NCI-H1105 (cell line): ENCODE measurements around the gene CPNE4.
A peak's percentile ranks its signal among the peaks of the same experiment; 100 is the strongest.
"Not testable (repeated sequence)": the region's sequence is repeated elsewhere in the genome, so short reads cannot be mapped to it uniquely, and the experiment has no call there.

Experiments used
- DNase-seq: peaks from one replicate; lab custom pipeline; 2025; lab: John Stamatoyannopoulos, UW

The CPNE4 gene

DNA sequence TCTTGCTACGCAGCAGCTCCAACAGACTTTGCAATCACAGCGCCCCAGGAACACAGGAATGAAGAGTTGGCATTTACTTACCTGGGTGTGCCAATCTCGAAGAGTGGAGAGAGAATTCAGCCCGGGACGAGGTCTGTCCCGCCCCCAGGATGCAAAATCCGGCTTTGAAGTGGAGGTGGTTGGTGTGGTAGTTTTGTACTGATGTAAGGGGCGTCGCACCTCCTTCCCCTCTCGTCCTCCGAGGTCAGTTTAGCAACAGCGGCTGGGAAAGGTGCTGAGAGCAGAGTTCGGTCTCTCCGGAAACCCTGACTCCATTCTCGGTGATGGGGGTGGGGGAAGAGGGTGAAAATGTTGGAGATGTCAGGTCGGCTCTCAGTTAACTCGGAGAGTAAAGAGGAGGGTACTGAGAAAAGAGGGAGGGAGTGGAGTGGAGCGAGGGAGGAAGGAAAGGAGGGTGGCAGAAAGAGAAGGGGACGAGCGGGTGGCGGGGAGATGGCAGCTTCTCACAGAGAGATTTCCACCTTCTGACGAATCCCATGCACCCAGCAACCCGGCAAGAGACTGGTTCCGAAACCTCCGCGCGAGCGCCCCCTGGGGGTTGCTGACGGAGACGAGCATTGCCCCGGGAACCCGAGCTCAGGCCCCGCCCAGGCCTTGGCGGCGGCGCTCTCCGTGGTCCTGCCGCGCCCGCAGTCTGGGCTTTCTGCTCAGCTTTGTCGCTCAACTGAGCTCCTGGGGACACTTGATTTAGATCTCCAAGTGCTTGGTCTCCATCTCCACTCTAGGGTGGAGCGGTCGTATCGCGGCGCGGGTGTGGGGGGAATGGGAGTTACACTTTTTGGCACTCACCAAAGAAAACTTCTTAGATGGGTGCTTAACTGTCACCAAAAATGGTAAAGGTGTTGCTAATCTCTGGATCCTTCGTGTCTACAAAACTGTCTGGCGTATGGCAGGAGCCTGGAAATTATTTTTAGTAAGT, at the start of gene CPNE4:
Gene CPNE4 (minus strand): TSS at position 529 of the 979 bp plus-strand sequence.
- peak; percentile 95 for DNase-seq

DNA sequence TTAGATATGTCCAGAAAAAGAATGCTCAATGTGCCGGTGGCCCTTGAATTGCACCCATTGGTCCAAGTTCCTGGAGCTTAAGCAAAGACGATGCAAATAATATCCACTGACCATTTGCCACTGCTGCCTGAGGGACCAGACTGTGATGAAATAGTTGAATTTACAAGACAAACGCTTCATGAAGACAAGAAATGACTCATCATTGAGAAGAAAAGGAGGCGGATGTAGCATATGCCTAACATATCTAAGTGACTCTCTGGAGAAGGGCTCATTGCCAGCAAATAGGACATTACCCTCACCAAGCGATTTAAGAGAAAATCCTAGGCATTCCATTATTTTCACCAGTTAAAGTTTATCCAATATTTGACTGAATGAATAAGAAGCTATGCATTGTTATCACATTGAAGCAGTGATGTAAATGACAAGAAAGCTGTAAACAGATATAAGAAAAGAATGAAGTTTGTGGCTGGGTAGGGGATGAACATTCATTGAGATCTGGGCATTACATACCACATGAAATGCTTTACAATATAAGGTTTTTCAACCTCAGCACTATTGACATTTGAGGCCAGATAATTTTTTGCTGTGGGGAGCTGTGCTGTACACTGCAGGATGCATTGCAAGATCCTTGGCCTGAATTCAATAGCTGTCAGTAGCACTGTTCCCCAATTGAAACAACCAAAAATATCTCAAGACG, 48.9 kb upstream of the CPNE4 start:
- DNase-seq, result no peak

DNA sequence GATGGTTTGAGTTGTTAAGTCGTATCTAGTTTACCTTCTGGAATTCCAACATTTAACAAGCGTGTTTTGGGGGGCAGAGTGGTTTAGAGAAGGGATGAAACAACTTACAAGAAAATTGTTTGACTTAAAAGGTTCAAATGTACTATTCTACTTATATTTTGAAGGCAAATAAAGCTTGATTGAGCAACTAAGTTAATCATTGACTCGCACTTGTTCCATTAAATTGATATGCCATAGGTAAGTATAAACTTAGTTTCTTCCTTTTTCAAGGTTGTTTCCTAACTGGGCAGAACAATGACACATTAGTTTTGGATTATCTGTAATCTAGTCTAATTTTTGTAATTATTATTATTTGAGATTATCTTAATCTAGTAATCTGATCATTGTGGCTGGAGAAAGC, 48.3 kb upstream of the CPNE4 start:
- no peak for DNase-seq

DNA sequence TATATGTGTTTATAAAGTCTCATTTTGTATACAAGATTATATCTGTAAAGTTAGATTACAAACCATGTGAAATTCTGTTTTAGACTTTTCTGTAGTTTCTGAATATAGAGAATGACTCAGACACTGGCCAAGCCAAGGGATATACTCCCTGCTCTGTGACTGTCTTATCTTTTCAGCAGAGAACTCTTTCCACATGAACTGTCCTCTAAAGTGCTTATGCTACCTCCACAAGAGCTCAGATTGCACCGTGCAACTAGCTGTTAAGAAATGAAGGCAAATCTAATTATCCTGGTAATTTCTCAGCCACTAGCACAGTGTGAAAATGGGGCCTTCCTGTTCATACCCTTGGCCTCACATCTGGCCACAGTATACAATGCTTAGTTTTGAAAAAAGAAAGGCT, 44.3 kb upstream of the CPNE4 start:
- no peak for DNase-seq

DNA sequence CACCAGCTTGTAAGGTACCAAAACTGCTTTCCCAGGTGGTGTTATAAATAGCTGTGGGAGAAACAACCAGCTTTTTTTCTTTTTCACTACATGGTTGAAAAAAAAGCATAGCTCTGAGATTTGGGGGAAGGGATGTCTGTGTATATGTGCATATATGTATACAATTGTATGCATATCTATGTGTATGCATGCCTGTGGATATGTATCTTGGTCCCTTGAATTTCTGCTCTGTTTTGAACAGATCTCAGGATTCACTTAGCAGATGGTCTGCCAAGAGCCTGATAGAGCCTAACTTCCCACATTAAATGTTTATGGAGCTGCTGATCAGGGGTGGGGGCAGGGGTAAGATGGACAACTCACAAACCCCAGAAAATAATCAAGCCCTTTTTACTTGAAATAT, 39.0 kb upstream of the CPNE4 start:
- no peak for DNase-seq

DNA sequence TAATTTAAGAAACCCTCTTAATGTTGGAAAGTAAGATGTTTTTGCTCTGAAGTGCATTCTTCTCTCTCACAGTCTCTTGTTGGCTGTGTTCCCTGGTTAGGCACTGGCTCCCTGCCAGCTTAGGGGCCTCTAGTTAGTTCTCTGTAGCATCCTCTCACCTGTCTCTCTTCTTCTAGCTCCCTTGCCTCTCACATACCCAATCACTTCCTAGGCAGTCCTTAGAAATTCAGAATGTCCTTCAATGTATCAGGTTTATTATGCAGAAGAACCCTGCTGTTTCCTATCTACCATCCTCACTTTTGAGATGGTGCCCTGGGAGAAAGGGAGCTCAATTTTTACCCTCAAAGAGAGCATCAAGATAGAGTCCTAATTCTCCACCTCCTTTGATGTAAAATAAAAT, 36.2 kb upstream of the CPNE4 start:
- DNase-seq, result peak; percentile 60

DNA sequence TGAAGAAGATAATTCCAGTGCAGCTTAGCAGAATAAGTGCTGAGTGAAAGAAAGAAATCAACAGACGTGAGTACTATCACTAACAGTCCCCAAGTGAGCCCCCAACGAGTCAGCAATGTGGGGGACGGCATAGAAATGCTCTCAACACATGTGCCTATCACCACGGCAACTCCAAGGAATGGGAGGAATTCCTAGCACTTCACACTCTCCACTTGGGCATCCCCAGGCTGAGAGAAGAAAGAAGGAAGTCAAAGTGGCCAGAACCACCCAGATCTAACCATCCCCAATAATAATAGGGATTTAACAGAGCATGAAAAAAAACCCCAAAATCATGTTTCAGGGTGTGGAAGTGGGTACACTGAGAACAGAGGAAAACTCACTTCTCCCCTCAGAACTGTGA, 29.3 kb upstream of the CPNE4 start:
- DNase-seq, result no peak

DNA sequence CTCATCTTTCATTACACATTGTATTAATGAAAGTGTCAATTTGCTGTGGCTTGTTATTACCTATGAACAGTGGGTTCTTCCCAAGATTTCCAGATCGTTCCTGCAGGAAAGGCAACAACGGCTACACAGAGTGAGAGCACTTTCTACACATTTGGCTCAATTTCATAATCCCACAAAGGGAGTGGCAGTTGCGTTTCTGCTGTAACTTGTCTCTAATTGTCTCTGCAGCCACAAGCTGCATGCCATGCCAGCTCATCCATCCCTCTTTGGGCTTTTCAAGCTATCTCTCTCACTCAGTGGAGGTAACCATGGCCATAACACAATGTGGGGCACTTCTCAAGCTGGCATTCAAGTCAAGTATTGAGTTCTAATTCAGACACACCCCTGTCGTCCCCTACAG, 27.7 kb upstream of the CPNE4 start:
- DNase-seq, result no peak

DNA sequence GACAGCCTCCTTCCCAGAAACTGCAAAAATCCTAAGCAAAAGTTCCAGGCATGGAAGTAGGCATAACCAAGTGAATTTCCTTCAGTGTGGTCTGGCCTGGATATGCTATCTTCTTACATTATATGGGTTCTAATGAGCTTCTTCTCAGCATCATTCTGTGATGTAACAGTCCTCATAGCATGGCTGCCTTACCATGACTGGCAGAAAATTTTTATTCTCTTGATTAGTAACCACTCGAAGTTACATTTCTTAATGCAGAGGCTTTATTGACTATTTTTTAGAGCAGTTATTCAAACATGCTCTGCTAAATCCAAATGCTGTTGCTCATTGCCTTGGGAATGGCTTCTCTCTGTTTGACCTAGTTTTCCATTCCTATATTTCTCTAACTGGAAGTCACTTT, 21.1 kb upstream of the CPNE4 start:
- no peak for DNase-seq

DNA sequence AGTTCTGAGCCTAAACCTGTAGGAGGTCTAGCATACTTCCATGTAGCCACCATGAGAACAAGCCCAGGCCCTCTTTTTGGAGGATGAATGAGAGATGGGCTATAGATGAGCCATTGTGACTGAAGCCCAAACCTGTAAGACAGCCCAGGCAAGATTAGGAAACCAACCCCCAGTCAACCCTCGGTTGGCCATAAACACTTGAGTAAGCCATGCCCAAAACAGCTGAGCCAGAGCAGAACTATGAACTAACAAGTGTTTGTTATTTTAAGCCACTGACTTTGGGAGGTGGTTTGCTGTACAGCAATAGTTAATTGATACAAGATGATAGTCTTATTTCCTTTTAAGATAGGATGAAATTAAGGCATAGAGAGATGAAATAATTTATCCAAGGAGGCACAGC, 12.4 kb upstream of the CPNE4 start:
- no peak for DNase-seq

DNA sequence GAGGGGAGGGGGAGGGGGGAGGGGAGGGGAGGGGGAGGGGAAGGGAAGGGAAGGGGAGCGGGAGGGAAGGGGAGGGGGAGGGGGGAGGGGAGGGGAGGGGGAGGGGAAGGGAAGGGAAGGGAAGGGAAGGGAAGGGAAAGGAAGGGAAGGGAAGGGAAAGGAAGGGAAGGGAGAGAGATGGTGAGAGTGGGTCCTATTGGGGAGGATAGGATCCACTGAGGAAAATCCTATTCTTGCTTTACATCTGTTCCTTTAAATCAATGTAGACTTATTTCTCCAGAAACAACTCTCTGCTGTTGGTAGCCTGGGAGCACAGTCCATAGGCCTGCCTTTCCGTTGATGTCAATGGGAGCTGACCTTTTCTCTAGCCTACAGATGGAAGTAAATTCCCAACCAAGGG, 10.1 kb upstream of the CPNE4 start:
- not testable (repeated sequence) for DNase-seq

DNA sequence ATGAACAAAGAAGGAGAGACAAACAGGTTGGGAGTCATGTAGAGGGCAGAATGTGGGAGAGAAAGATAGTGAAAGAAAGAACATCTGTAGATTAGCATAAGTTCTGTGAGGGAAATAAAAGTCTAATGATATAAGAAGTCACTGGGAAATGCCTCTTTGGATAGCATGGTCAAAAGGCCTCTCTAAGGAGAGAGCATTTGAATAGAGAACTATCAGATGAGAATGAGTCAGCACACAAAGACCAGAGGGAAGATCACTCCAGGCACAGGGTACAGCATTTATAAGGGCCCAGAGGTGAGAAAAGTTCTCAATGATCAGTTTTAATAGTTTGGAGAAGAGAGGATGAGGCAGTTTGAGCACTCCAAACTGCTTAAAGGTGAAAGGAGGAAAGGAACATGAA, 7.9 kb upstream of the CPNE4 start:
- DNase-seq, result no peak

DNA sequence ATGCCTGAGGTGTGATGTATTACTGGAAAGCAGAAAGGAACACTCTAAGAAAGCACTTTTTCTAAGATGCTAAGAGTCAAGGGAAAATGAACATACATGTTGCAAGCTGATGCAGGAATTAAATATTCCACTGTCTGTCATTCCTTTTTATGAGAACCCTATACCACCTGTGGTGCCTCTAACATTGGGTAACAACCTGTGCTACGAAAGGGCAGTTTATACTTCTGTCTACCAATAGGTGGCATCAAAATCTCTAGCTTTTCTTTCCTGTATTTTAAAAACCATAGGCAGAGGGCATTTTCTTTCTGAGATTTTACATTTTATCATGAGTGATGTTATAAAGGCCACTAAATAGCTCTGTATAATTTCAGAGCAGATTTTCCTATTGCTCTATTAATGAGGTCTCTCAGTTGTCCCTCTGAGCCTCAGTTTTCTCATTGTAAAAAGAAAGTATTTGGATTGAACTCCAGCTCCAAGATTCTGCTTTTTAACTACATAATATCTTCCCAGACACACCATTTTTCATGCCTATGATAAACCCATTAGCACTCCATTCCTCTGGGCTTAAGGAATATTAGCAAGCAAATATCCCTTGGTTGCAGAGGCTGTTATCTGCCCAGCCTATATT, 3.5 kb upstream of the CPNE4 start:
- peak; percentile 57 for DNase-seq

DNA sequence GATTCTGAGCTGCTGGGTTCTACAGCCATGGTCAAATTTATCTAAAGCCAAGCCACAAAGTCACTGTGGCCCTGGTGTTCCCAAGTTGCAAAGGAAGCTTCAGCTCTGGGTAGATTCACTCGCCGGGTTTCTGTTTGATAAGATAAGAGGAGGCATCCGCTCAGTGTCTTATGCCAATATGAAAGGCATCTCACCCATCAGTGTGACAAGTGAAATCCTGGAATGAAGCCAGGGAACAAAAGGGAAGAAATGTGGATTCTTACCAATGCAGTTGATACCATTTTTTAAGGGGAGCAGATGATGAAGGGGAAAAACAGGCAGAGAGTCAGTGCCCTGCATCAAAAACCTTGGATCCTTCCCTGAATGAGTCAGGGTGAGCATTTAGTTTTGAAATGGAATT, 2.8 kb upstream of the CPNE4 start:
- no peak for DNase-seq

DNA sequence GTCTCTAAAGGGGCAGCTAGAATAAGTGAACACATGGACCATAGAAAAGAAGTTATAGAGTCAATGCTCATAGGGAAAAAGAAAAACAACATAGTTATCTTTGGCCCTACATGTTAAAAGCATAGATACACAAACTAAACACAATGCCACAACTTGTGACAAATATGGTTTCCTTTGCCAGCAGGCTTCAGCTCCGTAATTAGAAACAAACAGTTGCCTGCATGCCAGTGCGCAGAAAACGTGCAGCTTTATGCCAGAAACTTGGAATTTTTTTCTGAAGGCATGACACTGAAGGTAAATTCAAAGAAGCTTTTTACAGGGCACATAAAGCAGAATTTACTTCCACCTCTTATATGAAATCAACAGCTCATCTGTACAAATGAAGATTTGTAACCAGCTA, 2.2 kb upstream of the CPNE4 start:
- DNase-seq, result no peak

DNA sequence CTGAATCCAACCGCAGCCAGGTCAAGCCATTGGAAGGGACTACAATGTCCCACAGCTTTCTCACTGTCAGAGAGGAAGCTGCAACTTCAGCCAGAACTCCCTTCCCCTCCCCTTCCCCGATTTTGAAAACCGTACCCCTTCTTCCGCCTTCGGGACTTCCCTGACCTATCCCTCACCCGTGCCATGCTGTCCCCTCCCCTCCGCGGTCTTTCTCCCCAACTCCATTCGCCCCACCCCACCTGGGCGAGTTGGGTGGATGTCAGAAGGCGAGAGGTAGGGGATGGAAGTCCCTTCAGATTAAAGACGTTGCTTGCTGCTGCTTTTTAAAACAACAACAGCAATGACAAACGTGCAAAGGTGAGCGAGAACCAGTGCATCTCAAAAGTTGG, 723 bp downstream of the CPNE4 start:
- DNase-seq, result peak; percentile 40

DNA sequence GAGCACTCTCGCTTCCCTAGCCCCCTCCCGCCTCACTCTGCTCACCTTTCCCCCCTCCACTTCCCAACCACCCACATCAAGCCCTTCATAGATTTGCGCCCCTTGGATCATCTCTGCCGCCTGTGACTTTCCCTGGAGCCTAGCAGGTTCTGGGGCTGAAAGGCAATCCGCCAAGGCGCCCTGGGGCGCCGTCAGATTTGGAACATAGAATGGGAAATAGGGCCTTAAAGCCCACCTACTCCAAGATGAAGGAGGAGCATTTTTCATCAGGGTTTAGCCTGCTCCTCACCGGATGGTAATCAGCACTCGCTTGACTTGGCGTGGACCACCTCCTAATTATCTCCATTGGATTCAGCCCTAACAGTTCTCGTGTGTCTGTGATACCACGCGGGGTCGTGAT, 1.3 kb downstream of the CPNE4 start:
- peak; percentile 35 for DNase-seq

DNA sequence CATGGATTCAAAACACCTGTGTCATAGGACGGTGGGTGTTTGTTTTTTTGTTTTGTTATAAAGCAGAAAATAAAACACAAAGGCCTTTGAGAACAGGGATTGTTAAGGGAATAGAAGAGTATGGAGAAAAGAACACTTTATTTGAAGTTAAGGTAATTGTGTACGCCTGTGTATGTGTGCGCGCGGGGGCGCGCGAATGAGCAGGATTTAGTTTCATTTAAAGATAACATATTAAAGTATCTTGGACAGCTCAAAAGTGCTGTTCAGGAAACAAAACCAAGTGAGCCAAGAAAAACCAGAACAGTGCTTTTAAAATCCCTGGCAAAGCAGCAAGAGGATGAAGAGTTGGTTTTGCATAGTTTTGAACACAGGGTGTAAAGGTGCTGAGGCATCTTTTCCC, 1.9 kb downstream of the CPNE4 start:
- no peak for DNase-seq

DNA sequence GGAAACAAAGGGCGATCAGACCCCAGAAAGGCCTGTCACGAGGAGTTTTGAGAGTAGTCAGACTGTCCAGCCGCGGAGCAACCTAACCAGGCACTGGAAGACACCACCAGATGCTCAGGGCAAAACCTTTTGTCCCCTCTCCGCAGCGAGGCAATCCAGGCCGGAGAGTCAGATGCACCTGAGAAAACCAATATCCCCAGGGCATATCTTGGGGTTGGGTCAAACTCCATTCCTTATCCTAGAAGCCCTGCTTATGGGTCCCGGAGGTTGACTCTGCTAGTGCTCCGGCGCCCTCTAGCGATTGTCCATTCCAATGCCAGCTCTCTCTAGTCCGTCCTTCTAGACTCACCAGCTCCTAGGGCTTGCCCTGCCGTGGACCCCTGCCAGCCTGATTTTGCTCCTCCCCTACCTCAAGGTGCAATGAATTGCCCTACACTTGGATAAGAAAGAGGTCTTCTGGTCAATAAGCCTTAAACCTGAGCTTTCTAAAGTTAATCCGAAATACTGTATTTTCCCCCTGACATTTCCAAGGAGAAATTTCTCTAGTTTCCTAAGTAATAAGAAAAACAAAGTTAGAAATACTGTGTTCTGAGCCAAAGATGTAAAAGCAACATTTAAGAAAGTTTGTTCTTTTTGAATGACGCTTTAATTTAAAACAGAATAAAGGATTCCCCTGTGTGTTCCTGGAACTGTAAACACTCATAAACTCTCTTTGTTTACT, 5.5 kb downstream of the CPNE4 start:
- peak; percentile 98 for DNase-seq

DNA sequence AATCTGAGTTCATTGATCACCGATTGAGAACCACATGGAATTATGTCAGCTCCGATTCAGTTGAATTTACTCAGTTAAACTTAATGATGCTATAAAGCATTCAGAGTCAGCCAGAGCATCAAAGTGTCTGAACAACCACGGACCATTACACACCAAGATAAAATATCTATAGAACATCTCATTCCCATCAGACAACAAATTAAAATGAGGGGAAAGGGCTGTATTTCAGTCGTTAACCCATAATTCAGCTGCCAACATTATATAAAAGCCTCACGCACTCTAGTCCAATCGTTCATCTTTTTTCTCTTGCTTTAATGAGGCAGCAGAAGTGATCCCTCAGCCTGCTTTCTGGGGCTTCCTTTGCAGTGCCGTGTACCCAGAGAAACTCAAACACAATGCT, 11.9 kb downstream of the CPNE4 start:
- no peak for DNase-seq

DNA sequence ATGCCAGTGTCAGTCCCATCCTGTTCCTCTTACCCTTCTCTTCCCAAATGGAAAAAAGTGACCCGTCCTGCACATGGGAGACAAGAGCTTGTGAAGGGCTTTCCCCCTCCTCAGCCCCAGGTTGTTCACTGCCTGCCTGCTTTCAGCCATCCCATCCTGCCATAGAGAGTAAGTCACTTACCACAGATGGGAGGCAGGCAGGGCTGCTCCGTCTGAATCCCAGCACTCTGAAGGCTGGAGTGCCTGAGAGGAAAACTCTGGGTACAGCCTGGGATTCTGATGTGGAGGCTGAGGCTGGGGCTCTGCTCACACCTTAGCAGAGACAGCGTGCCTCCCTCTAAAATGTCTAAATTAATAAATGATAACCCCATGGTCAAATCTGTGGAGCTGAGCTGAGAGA, 14.8 kb downstream of the CPNE4 start:
- no peak for DNase-seq

DNA sequence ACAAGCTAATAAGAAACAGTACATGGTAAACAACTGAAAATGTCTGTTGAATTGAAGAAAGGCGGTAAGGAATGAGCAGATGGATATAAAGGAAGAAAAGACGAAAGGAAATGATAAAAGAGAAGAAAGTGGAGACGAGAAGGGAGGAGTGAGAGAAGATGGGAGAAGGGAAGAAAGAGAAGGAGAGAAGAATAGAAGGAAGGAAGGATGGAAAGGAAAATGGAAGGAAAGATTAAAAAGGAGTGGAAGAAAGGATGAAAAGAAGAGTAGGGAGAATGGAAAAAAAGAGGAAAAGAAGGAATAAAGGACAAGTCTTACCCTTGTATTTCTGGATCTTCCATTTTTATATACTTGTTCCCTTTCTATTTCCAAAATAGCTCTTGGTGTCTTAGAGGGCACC, 17.7 kb downstream of the CPNE4 start:
- no peak for DNase-seq
